K562 (cell line): Measurements from ENCODE around the gene BEST1. TPM values are rescaled to one million over a fixed set of nuclear protein-coding genes. Genes with fewer than 3 reads are reported as not detected.
A peak's percentile ranks its signal among the peaks of the same experiment; 100 is the strongest.

ENCODE experiments used
- ARID2 ChIP-seq: fragments of 450-650 bp; IDR thresholded peaks from 2 replicates; pipeline ENCODE4 v1.6.1; 2017; ENCODE audit warnings: antibody characterized with exemption, mild to moderate bottlenecking
- ATF3 ChIP-seq, 2 experiments: fragments of 450-650 bp in 1 of 2; sonication (generic) in 1 of 2; formaldehyde crosslinking in 1 of 2; IDR thresholded peaks in 1 of 2; conservative IDR thresholded peaks in 1 of 2; 2 replicates each; pipeline versions ENCODE4 v1.6.1 to v1.8.1; 2016 to 2023; ENCODE audit warnings: mild to moderate bottlenecking in 2 of 2, moderate library complexity in 2 of 2, inconsistent platforms in 1 of 2, missing genetic modification reagents in 1 of 2
- BDP1 ChIP-seq: IDR thresholded peaks from 3 replicates; pipeline ENCODE4 v1.6.1; 2011; ENCODE audit not compliant: insufficient read length, insufficient read depth
- CTCFL ChIP-seq: IDR thresholded peaks from 2 replicates; pipeline ENCODE4 v1.6.1; 2011; ENCODE audit warnings: borderline replicate concordance, low read depth, mild to moderate bottlenecking, moderate library complexity, low read length; ENCODE audit not compliant: insufficient read depth, poor library complexity, severe bottlenecking
- ELF2 ChIP-seq: fragments of 250-450 bp; sonication (Bioruptor Pico); IDR thresholded peaks from 2 replicates; pipeline ENCODE4 v1.5.0; 2021; ENCODE audit warnings: mild to moderate bottlenecking
- FOS ChIP-seq: IDR thresholded peaks from 3 replicates; pipeline ENCODE4 v1.6.1; 2011; ENCODE audit not compliant: insufficient read length; ENCODE audit errors: extremely low read depth
- KDM1A ChIP-seq, 2 experiments: fragments of 450-650 bp; IDR thresholded peaks; 2 replicates each; pipeline ENCODE4 v1.6.1; 2016; ENCODE audit warnings: mild to moderate bottlenecking in 2 of 2
- MEF2A ChIP-seq: IDR thresholded peaks from 2 replicates; pipeline ENCODE4 v1.6.1; 2011; ENCODE audit warnings: low read depth, mild to moderate bottlenecking, low read length, moderate library complexity; ENCODE audit not compliant: control insufficient read depth
- NCOA6 ChIP-seq: fragments of 450-650 bp; IDR thresholded peaks from 2 replicates; pipeline ENCODE4 v1.6.1; 2017; ENCODE audit warnings: mild to moderate bottlenecking
- NFRKB ChIP-seq: fragments of 450-650 bp; IDR thresholded peaks from 2 replicates; pipeline ENCODE4 v1.6.1; 2016; ENCODE audit warnings: low read depth
- RBM15 ChIP-seq: fragments of 200-400 bp; formaldehyde crosslinking; IDR thresholded peaks from 2 replicates; pipeline ENCODE4 v1.6.1; 2018; ENCODE audit warnings: mild to moderate bottlenecking, low read length, moderate library complexity; ENCODE audit not compliant: insufficient read depth
- RCOR1 ChIP-seq, 2 experiments: IDR thresholded peaks; 2 replicates each; pipeline ENCODE4 v1.6.1; 2012; ENCODE audit warnings: low read depth in 2 of 2, low read length in 2 of 2, borderline replicate concordance in 1 of 2, improper control_type of control experiment in 1 of 2
- SMC3 ChIP-seq: conservative IDR thresholded peaks from 2 replicates; pipeline ENCODE4 v1.6.1; 2011; ENCODE audit warnings: low read depth, low read length, improper control_type of control experiment; ENCODE audit not compliant: insufficient read depth
- SOX6 ChIP-seq: fragments of 450-650 bp; IDR thresholded peaks from 2 replicates; pipeline ENCODE4 v1.6.1; 2014; ENCODE audit warnings: mild to moderate bottlenecking
- TCF3 ChIP-seq: sonication (generic); formaldehyde crosslinking; IDR thresholded peaks from 2 replicates; pipeline ENCODE4 v1.4.0; 2020; ENCODE audit warnings: mild to moderate bottlenecking, missing genetic modification reagents
- TEAD4 ChIP-seq, 2 experiments: sonication (generic) in 1 of 2; formaldehyde crosslinking in 1 of 2; IDR thresholded peaks; 2 replicates each; pipeline versions ENCODE4 v1.6.1 to v1.8.0; 2012 to 2022; ENCODE audit warnings: borderline replicate concordance in 1 of 2, inconsistent platforms in 1 of 2, low read length in 1 of 2, mild to moderate bottlenecking in 1 of 2, missing genetic modification reagents in 1 of 2
- THRA ChIP-seq: fragments of 450-650 bp; IDR thresholded peaks from 2 replicates; pipeline ENCODE4 v1.6.1; 2017; ENCODE audit warnings: mild to moderate bottlenecking, moderate library complexity
- XRCC4 ChIP-seq: IDR thresholded peaks from one replicate; pipeline ENCODE4 v1.6.1; 2011; ENCODE audit not compliant: insufficient read depth, insufficient read length; ENCODE audit errors: extremely low read depth
- ZNF3 ChIP-seq: fragments of 250-450 bp; sonication (Bioruptor Pico); IDR thresholded peaks from 2 replicates; pipeline ENCODE4 v1.5.0; 2021; ENCODE audit warnings: mild to moderate bottlenecking, moderate library complexity
- ZNF408 ChIP-seq: fragments of 250-450 bp; sonication (Bioruptor Pico); IDR thresholded peaks from 2 replicates; pipeline ENCODE4 v1.4.0; 2020; ENCODE audit warnings: low read depth, mild to moderate bottlenecking, moderate library complexity
- ZNF507 ChIP-seq: conservative IDR thresholded peaks from 2 replicates; pipeline ENCODE4 v1.6.1; 2017; ENCODE audit warnings: missing genetic modification characterization, missing compliant biosample characterization
- polyA plus RNA-seq, 8 experiments: library from polyadenylated mRNA; depleted of rRNA in 4 of 8; stranded (reverse) in 5 of 8; unstranded in 3 of 8; fragments of >200 nt; fragmentation: Nextera tagmentation in 2 of 8; fragmentation: Illumina TruSeq in 1 of 8; extraction: Ambion mirVana in 2 of 8; extraction: Trizol in 1 of 8; gene quantifications; 2 replicates each; pipeline versions ENCODE4 v1.2.1 to v1.2.3, GENCODE V29; 2011 to 2014; ENCODE audit warnings: inconsistent platforms in 1 of 8, missing spikeins in 1 of 8
- total RNA-seq, 7 experiments: library from RNA; depleted of rRNA in 6 of 7; stranded (reverse); fragments of >200 nt in 6 of 7; fragmentation: Illumina TruSeq in 2 of 7; extraction: Trizol in 2 of 7; gene quantifications; 2 replicates each; pipeline versions ENCODE4 v1.2.1 to v1.2.3, GENCODE V29; 2011 to 2021; ENCODE audit warnings: low replicate concordance in 1 of 7

The BEST1 gene
- total and polyA plus RNA-seq, 9 of the 15 experiments (the other 6 are each of a cell fraction or from before 2014, with no cell fraction given), result 0.07 to 1.3 (median 0.40) TPM

DNA sequence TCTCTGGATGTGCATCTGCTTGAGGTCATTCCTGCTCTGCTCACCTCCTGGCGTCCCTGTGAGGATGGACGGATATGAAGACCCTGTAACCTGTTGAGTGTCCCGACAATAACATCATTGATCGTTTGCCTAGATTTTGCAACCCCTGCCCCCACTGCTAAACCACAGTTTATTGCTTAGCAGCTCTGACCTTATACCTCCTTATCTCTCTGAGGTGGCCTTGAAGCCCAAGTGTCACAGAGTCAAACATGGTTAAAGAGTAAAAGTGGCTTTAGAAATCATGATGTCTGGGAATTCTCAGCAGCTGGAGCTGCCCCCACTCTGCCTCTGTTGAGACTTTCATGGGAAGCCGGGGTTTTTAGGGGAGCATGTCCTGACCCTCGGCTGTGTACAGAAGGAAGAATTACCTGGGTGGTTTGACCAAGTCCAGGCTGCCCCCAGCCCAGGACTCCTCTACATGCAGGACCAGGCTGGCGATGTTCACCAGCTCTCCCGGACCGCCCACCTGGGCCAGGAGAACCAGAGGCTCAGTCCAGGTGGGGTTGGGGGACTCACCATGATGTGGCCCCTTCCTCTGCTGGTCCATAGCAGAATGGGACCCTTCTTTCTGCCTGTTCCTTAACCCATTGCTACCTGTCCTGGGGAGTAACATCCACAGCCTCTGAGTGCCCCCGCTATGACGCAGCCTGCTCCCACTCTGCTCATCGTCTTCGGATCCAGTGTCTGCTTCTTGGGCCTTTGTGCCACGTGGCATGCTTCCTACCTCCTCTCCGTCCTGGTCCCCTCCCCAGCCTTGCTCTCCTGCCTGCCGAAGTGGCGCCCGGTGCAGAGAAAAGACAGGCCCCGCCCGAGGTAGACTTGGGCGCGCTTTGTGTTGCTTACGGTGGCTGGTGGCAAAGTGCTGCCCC, 50.6 kb downstream of the BEST1 start (continued):
- TF ChIP-seq THRA (no peak), NFRKB (no peak), MEF2A (no peak), BDP1 (no peak), ZNF408 (CRISPR knock-in tag) (no peak), ATF3 (IDR thresholded peaks at IDR 0.05) (no peak), ATF3 (CRISPR knock-in tag; conservative IDR thresholded peaks at IDR 0.05) (no peak), TEAD4 (IDR thresholded peaks at IDR 0.05; ENCODE audit: low read length) (no peak), TEAD4 (CRISPR knock-in tag; IDR thresholded peaks at IDR 0.05; ENCODE audit: borderline replicate concordance) (no peak), XRCC4 (no peak), ELF2 (CRISPR knock-in tag) (no peak), RBM15 (no peak), RCOR1 (IDR thresholded peaks at IDR 0.05; ENCODE audit: borderline replicate concordance in 1 of 2, low read depth in 2 of 2, low read length in 2 of 2) (0 out of 4 replicates have a peak, but pooled peaks of 1 of the 2 experiments have one; percentile 11), ARID2 (no peak), KDM1A (IDR thresholded peaks at IDR 0.05) (0 out of 4 replicates have a peak, but pooled peaks of 1 of the 2 experiments have one; percentile 53), SOX6 (no peak), ZNF3 (CRISPR knock-in tag) (no peak), FOS (no peak), ZNF507 (tag) (no peak), TCF3 (CRISPR knock-in tag) (no peak), NCOA6 (no peak), CTCFL (no peak), SMC3 (no peak)
